ENCODE results near the gene ARHGAP10. TPM values are rescaled to one million over a fixed set of nuclear protein-coding genes. Genes with fewer than 3 reads are reported as not detected.

Gene ARHGAP10
- total RNA-seq, 4 donors from 2014 or later: 186 to 296 (median 192) TPM

- Histone ChIP-seq H3K9me3 (no peaks in the 10 kb centered on the region), H3K27ac (replicated peaks in 1 of 4) (no peak overlapping the region), H3K36me3 (peaks cover 16 to 54% (median 25%) of the 10 kb centered on the region in 4 donors), H3K4me1 (peaks cover 0 to 11% (median 8%) of the 10 kb centered on the region in 4 donors), H3K27me3 (no peaks in the 10 kb centered on the region), H3K4me3 (no peak overlapping the region)
- 34% methylated on average over 2 of the region's 2 CpGs for WGBS
- intact Hi-C loops (cut with DNase I): no loop called here
- TF ChIP-seq POLR2AphosphoS5 (IDR thresholded peaks at IDR 0.05) (no peak), POLR2A (IDR thresholded peaks at IDR 0.05; ENCODE audit: low read depth) (no peak), EP300 (IDR thresholded peaks at IDR 0.05) (no peak), CTCF (IDR thresholded peaks at IDR 0.05) (no peak)
- no peak for DNase-seq (ENCODE audit: extremely low spot score)
Measured at GRCh38 chr4:148116264-148116663, 384.4 kb downstream of the ARHGAP10 start.

GRCh38 chr4:148116969-148117368, 385.1 kb downstream of the ARHGAP10 start:
- no peak for DNase-seq (ENCODE audit: extremely low spot score)
- Histone ChIP-seq H3K9me3 (no peaks in the 10 kb centered on the region), H3K36me3 (peaks cover 16 to 47% (median 22%) of the 10 kb centered on the region in 4 donors), H3K27me3 (no peaks in the 10 kb centered on the region), H3K4me1 (peaks cover 0 to 11% (median 8%) of the 10 kb centered on the region in 4 donors), H3K4me3 (no peak overlapping the region), H3K27ac (replicated peaks in 1 of 4) (no peak overlapping the region)
- intact Hi-C loops (cut with DNase I): no loop called here
- 93% methylated on average over 4 of the region's 4 CpGs for WGBS
- no peak for TF ChIP-seq POLR2AphosphoS5 (IDR thresholded peaks at IDR 0.05)
- no peak for TF ChIP-seq CTCF (IDR thresholded peaks at IDR 0.05)
- TF ChIP-seq POLR2A (IDR thresholded peaks at IDR 0.05; ENCODE audit: low read depth): no peak
- no peak for TF ChIP-seq EP300 (IDR thresholded peaks at IDR 0.05)

GRCh38 chr4:148118179-148118578, 386.3 kb downstream of the ARHGAP10 start:
- no peak for TF ChIP-seq CTCF (IDR thresholded peaks at IDR 0.05)
- TF ChIP-seq POLR2AphosphoS5 (IDR thresholded peaks at IDR 0.05): no peak
- TF ChIP-seq POLR2A (IDR thresholded peaks at IDR 0.05; ENCODE audit: low read depth): no peak
- no peak for TF ChIP-seq EP300 (IDR thresholded peaks at IDR 0.05)
- intact Hi-C loops (cut with DNase I): no loop called here
- Histone ChIP-seq H3K27me3 (no peaks in the 10 kb centered on the region), H3K4me1 (peaks cover 0 to 11% (median 8%) of the 10 kb centered on the region in 4 donors), H3K4me3 (no peak overlapping the region), H3K27ac (replicated peaks in 1 of 4) (no peak overlapping the region), H3K9me3 (peaks cover 0 to 9% (median 2%) of the 10 kb centered on the region in 4 donors), H3K36me3 (peaks cover 12 to 36% (median 19%) of the 10 kb centered on the region in 4 donors)
- DNase-seq (ENCODE audit: extremely low spot score): no peak
- WGBS: 89% methylated on average over 4 of the region's 4 CpGs

GRCh38 chr4:148118633-148119032, 386.7 kb downstream of the ARHGAP10 start:
- TF ChIP-seq EP300 (IDR thresholded peaks at IDR 0.05) (no peak), CTCF (IDR thresholded peaks at IDR 0.05) (no peak), POLR2A (IDR thresholded peaks at IDR 0.05; ENCODE audit: low read depth) (no peak), POLR2AphosphoS5 (IDR thresholded peaks at IDR 0.05) (no peak)
- 76% methylated on average over 3 of the region's 3 CpGs for WGBS
- Histone ChIP-seq H3K4me1 (peaks cover 0 to 11% (median 8%) of the 10 kb centered on the region in 4 donors), H3K4me3 (no peak overlapping the region), H3K27ac (replicated peaks in 1 of 4) (no peak overlapping the region), H3K36me3 (peaks cover 7 to 31% (median 16%) of the 10 kb centered on the region in 4 donors), H3K9me3 (peaks cover 0 to 12% (median 5%) of the 10 kb centered on the region in 4 donors), H3K27me3 (no peaks in the 10 kb centered on the region)
- DNase-seq (ENCODE audit: extremely low spot score): no peak
- intact Hi-C loops (cut with DNase I): no loop called here

GRCh38 chr4:148120216-148120615, 388.3 kb downstream of the ARHGAP10 start:
- peaks cover 0 to 25% (median 15%) of the 10 kb centered on the region in 4 donors for H3K9me3 ChIP-seq
- intact Hi-C loops (cut with DNase I): no loop called here
- DNase-seq (ENCODE audit: extremely low spot score): no peak
- no peak for TF ChIP-seq POLR2A (IDR thresholded peaks at IDR 0.05; ENCODE audit: low read depth)
- TF ChIP-seq EP300 (IDR thresholded peaks at IDR 0.05): no peak
- no peak for TF ChIP-seq CTCF (IDR thresholded peaks at IDR 0.05)
- no peak for TF ChIP-seq POLR2AphosphoS5 (IDR thresholded peaks at IDR 0.05)
- no peak overlapping the region for H3K27ac ChIP-seq (replicated peaks in 1 of 4)
- H3K27me3 ChIP-seq: no peaks in the 10 kb centered on the region
- peaks cover 0 to 11% (median 8%) of the 10 kb centered on the region in 4 donors for H3K4me1 ChIP-seq
- WGBS: 78% methylated on average over 3 of the region's 3 CpGs
- H3K36me3 ChIP-seq: peaks cover 4 to 23% (median 15%) of the 10 kb centered on the region in 4 donors
- no peak overlapping the region for H3K4me3 ChIP-seq

Measured in esophagus muscularis mucosa (tissue), 4 donors.